SK-N-SH (cell line): Measurements from ENCODE around the gene FAM53A. TPM values are rescaled to one million over a fixed set of nuclear protein-coding genes. Genes with fewer than 3 reads are reported as not detected.

Source experiments
- CTCF ChIA-PET: fragments of 300-600, 350-600 bp; formaldehyde crosslinking; extraction: SDS; loops from one replicate; lab custom pipeline; 2021; lab: Yijun Ruan, JAX
- POLR2A ChIA-PET: fragments of 350-600 bp; sonication (Branson Sonifier 250); formaldehyde crosslinking; extraction: SDS; loops from one replicate; lab custom pipeline; 2020; ENCODE audit warnings: antibody characterized with exemption, inconsistent platforms; lab: Yijun Ruan, JAX
- DNase-seq: peaks from one replicate; pipeline ENCODE4 v3.0.0; 2012
- H2AFZ ChIP-seq: fragments of 200-600 bp; sonication (generic); 2 replicates; pipeline ENCODE4 v1.8.1; 2016; ENCODE audit warnings: antibody characterized with exemption, mild to moderate bottlenecking, low read depth
- H3F3A ChIP-seq: fragments of 200-600 bp; sonication (generic); replicated peaks from 2 replicates; pipeline ENCODE3; 2016; ENCODE audit warnings: antibody characterized with exemption, mild to moderate bottlenecking; ENCODE audit not compliant: insufficient read depth
- H3K27ac ChIP-seq, 2 experiments: fragments of 200-500 bp in 1 of 2; fragments of 200-600 bp in 1 of 2; sonication (Bioruptor generic) in 1 of 2; sonication (generic), shearing (Covaris generic) in 1 of 2; 2 replicates each; pipeline versions ENCODE4 v1.5.1 to v1.6.1; 2014 to 2016; ENCODE audit warnings: low read depth in 2 of 2, inconsistent platforms in 1 of 2, low read length in 1 of 2, mild to moderate bottlenecking in 1 of 2, mixed read lengths in 1 of 2
- H3K27me3 ChIP-seq: fragments of 200-600 bp; sonication (generic), shearing (Covaris generic); 2 replicates; pipeline ENCODE4 v1.6.1; 2016; ENCODE audit warnings: mixed run types; ENCODE audit not compliant: insufficient read depth
- H3K36me3 ChIP-seq, 2 experiments: fragments of 200-500 bp in 1 of 2; fragments of 200-600 bp in 1 of 2; sonication (Bioruptor generic) in 1 of 2; sonication (generic) in 1 of 2; replicated peaks in 1 of 2; 2 replicates each; pipeline versions ENCODE3 to v1.5.1; 2014 to 2016; ENCODE audit warnings: low read length in 1 of 2, mild to moderate bottlenecking in 1 of 2; ENCODE audit not compliant: insufficient read depth in 2 of 2, control insufficient read depth in 1 of 2
- H3K4me1 ChIP-seq, 2 experiments: fragments of 200-500 bp in 1 of 2; fragments of 200-600 bp in 1 of 2; sonication (Bioruptor generic) in 1 of 2; sonication (generic), shearing (Covaris generic) in 1 of 2; 2 replicates each; pipeline versions ENCODE4 v1.5.1 to v1.6.1; 2014 to 2016; ENCODE audit warnings: low read depth in 1 of 2, low read length in 1 of 2, mixed run types in 1 of 2; ENCODE audit not compliant: insufficient read depth in 2 of 2, control insufficient read depth in 1 of 2
- H3K4me2 ChIP-seq: fragments of 200-600 bp; sonication (generic), shearing (Covaris generic); 2 replicates; pipeline ENCODE4 v1.6.1; 2017; ENCODE audit warnings: mixed run types
- H3K4me3 ChIP-seq, 2 experiments: fragments of 200-500 bp in 1 of 2; fragments of 200-600 bp in 1 of 2; sonication (Bioruptor generic) in 1 of 2; sonication (generic), shearing (Covaris generic) in 1 of 2; 2 replicates each; pipeline versions ENCODE4 v1.5.1 to v1.8.1; 2014 to 2016; ENCODE audit warnings: low read depth in 2 of 2, inconsistent platforms in 1 of 2, low read length in 1 of 2, mild to moderate bottlenecking in 1 of 2, mixed read lengths in 1 of 2, moderate library complexity in 1 of 2
- H3K79me2 ChIP-seq: fragments of 200-600 bp; sonication (generic); 2 replicates; pipeline ENCODE4 v1.8.1; 2017; ENCODE audit warnings: mild to moderate bottlenecking; ENCODE audit not compliant: insufficient read depth
- H3K9ac ChIP-seq: fragments of 200-600 bp; sonication (generic); 2 replicates; pipeline ENCODE4 v1.6.1; 2017; ENCODE audit warnings: mixed run types
- H3K9me2 ChIP-seq: fragments of 200-600 bp; sonication (generic); 2 replicates; pipeline ENCODE4 v1.6.1; 2017; ENCODE audit warnings: mixed run types
- H3K9me3 ChIP-seq: fragments of 200-600 bp; sonication (generic); 2 replicates; pipeline ENCODE4 v1.6.1; 2017; ENCODE audit warnings: mixed run types, mild to moderate bottlenecking, moderate library complexity
- H4K20me1 ChIP-seq: fragments of 200-600 bp; sonication (generic); 2 replicates; pipeline ENCODE4 v1.6.1; 2017; ENCODE audit warnings: mild to moderate bottlenecking, mixed run types; ENCODE audit not compliant: insufficient read depth
- CHD2 ChIP-seq: fragments of 150-350 bp; IDR thresholded peaks from 2 replicates; pipeline ENCODE4 v1.6.1; 2018; ENCODE audit warnings: low read length; ENCODE audit not compliant: partially characterized antibody
- CTCF ChIP-seq: fragments of 200-600 bp; sonication (generic); IDR thresholded peaks from 2 replicates; pipeline ENCODE4 v1.6.1; 2017; ENCODE audit warnings: antibody characterized with exemption, mild to moderate bottlenecking, moderate library complexity
- ELF1 ChIP-seq: IDR thresholded peaks from 2 replicates; pipeline ENCODE4 v1.4.0; 2012
- EP300 ChIP-seq, 2 experiments: IDR thresholded peaks; 2 replicates each; pipeline versions ENCODE4 v1.4.0 to v1.6.1; 2012; ENCODE audit warnings: borderline replicate concordance in 1 of 2, low read depth in 1 of 2, low read length in 1 of 2
- GABPA ChIP-seq: IDR thresholded peaks from 2 replicates; pipeline ENCODE4 v1.4.0; 2012; ENCODE audit warnings: low read depth, mild to moderate bottlenecking
- GATA2 ChIP-seq: sonication (generic); formaldehyde crosslinking; IDR thresholded peaks from 2 replicates; pipeline ENCODE4 v1.5.0; 2020; ENCODE audit warnings: mild to moderate bottlenecking, missing genetic modification reagents
- IRF3 ChIP-seq: fragments of 150-350 bp; IDR thresholded peaks from 2 replicates; pipeline ENCODE4 v1.6.1; 2016; ENCODE audit warnings: mild to moderate bottlenecking, low read depth, low read length
- JUND ChIP-seq: IDR thresholded peaks from 2 replicates; pipeline ENCODE4 v1.4.0; 2012
- MEF2A ChIP-seq: IDR thresholded peaks from 2 replicates; pipeline ENCODE4 v1.4.0; 2012; ENCODE audit warnings: low read depth, borderline replicate concordance
- RAD21 ChIP-seq: IDR thresholded peaks from 2 replicates; pipeline ENCODE4 v1.6.1; 2012; ENCODE audit warnings: mild to moderate bottlenecking, low read length
- SIN3A ChIP-seq: IDR thresholded peaks from 2 replicates; pipeline ENCODE4 v1.6.1; 2012; ENCODE audit warnings: low read depth, mild to moderate bottlenecking, low read length, moderate library complexity, borderline replicate concordance
- TAF1 ChIP-seq: IDR thresholded peaks from 2 replicates; pipeline ENCODE4 v1.6.1; 2012; ENCODE audit warnings: low read depth, mild to moderate bottlenecking, low read length, moderate library complexity, borderline replicate concordance
- TEAD4 ChIP-seq: IDR thresholded peaks from 2 replicates; pipeline ENCODE4 v1.4.0; 2012; ENCODE audit warnings: mild to moderate bottlenecking, borderline replicate concordance; ENCODE audit not compliant: insufficient read depth
- ZBTB33 ChIP-seq: IDR thresholded peaks from 2 replicates; pipeline ENCODE4 v1.4.0; 2012; ENCODE audit warnings: low read depth, borderline replicate concordance
- WGBS: methylation state at CpG from one replicate; pipeline ENCODE4 v1.1.6; 2017; ENCODE audit warnings: low lambda C conversion rate; 5-methylcytosine and 5-hydroxymethylcytosine counted together
- polyA plus RNA-seq, 3 experiments: library from polyadenylated mRNA; depleted of rRNA; stranded (reverse); fragments of >200 nt; gene quantifications; 2 replicates each; pipeline ENCODE4 v1.2.3, GENCODE V29; 2012

The FAM53A gene
- polyA plus RNA-seq, 1 of the 3 experiments (the other 2 are of a cell fraction), result 7.6 TPM

- Histone ChIP-seq H3F3A (peaks cover 4% of the 10 kb centered on the region), H2AFZ (no peak overlapping the region), H3K9me3 (no peaks in the 10 kb centered on the region), H3K79me2 (no peaks in the 10 kb centered on the region), H3K9ac (no peak overlapping the region), H3K36me3 (no peaks in the 10 kb centered on the region), H4K20me1 (no peaks in the 10 kb centered on the region), H3K4me3 (no peak overlapping the region), H3K27ac (no peak overlapping the region), H3K27me3 (no peaks in the 10 kb centered on the region), H3K4me2 (no peak overlapping the region), H3K4me1 (no peaks in the 10 kb centered on the region), H3K9me2 (no peaks in the 10 kb centered on the region)
- 89% methylated on average over 14 of the region's 21 CpGs for WGBS
- TF ChIP-seq CHD2 (no peak), IRF3 (no peak), CTCF (no peak), ELF1 (no peak), ZBTB33 (no peak), RAD21 (no peak), GABPA (no peak), JUND (no peak), EP300 (IDR thresholded peaks at IDR 0.05; ENCODE audit: borderline replicate concordance in 1 of 2, low read depth in 1 of 2, low read length in 1 of 2) (no peak), GATA2 (CRISPR knock-in tag) (no peak), SIN3A (no peak)
- POLR2A ChIA-PET, result no interaction called here
- CTCF ChIA-PET, result no interaction called here
- DNase-seq, result no peak
Measured at GRCh38 chr4:1623821-1624518, 60.1 kb downstream of the FAM53A start.

- no peak overlapping the region for H3K4me3 ChIP-seq
- no peaks in the 10 kb centered on the region for H4K20me1 ChIP-seq
- H3K79me2 ChIP-seq, result no peaks in the 10 kb centered on the region
- no peak overlapping the region for H2AFZ ChIP-seq
- WGBS, result 89% methylated on average over 30 of the region's 38 CpGs
- no peaks in the 10 kb centered on the region for H3K4me1 ChIP-seq
- peaks cover 4% of the 10 kb centered on the region for H3F3A ChIP-seq
- H3K9me2 ChIP-seq, result no peaks in the 10 kb centered on the region
- H3K27me3 ChIP-seq, result no peaks in the 10 kb centered on the region
- no peaks in the 10 kb centered on the region for H3K9me3 ChIP-seq
- DNase-seq, result peak; percentile 65
- H3K36me3 ChIP-seq, result no peaks in the 10 kb centered on the region
- no peak overlapping the region for H3K9ac ChIP-seq
- no peak overlapping the region for H3K4me2 ChIP-seq
- CTCF ChIA-PET, result interaction anchor here (1.2 kb wide), 1 partner anchor 12 kb away, joined by 3 read pairs; no protein-coding TSS in a partner anchor
- no peak overlapping the region for H3K27ac ChIP-seq
- POLR2A ChIA-PET, result no interaction called here
- no peak for TF ChIP-seq IRF3
- no peak for TF ChIP-seq TAF1
- TF ChIP-seq MEF2A, result no peak
- TF ChIP-seq CTCF, result no peak
- TF ChIP-seq TEAD4, result no peak
Measured at GRCh38 chr4:1623400-1623799, 60.7 kb downstream of the FAM53A start.
